Kidney epithelial cell (primary cell): ENCODE measurements around the gene MGLL. TPM values are rescaled to one million over a fixed set of nuclear protein-coding genes. Genes with fewer than 3 reads are reported as not detected.

ENCODE experiments used
- DNase-seq: peaks from one replicate; pipeline ENCODE4 v3.0.0-alpha.2; 2010; ENCODE audit warnings: low read depth
- H3K27me3 ChIP-seq: 2 replicates; pipeline ENCODE4 v1.6.0; 2011; ENCODE audit warnings: low read length; ENCODE audit not compliant: control insufficient read depth, insufficient read depth
- H3K36me3 ChIP-seq: 2 replicates; pipeline ENCODE4 v1.5.1; 2011; ENCODE audit warnings: low read length; ENCODE audit not compliant: control insufficient read depth, insufficient read depth
- H3K4me3 ChIP-seq: 2 replicates; pipeline ENCODE4 v1.5.1; 2011; ENCODE audit warnings: low read depth, mild to moderate bottlenecking, control low read depth, low read length
- total RNA-seq: library from RNA; depleted of rRNA; stranded (reverse); fragments of >200 nt; gene quantifications from 2 replicates; pipeline ENCODE4 v1.2.3, GENCODE V29; 2015
- TF ChIP-seq, protein P1 (sequence below): IDR thresholded peaks from 2 replicates; pipeline ENCODE4 v1.5.1; 2011; ENCODE audit warnings: mild to moderate bottlenecking, moderate library complexity, low read length, control low read depth, inconsistent platforms; ENCODE audit not compliant: insufficient read depth, poor library complexity, severe bottlenecking

MGLL gene
- total RNA-seq: 71.8 and 76.3 TPM in 2 replicates

DNA sequence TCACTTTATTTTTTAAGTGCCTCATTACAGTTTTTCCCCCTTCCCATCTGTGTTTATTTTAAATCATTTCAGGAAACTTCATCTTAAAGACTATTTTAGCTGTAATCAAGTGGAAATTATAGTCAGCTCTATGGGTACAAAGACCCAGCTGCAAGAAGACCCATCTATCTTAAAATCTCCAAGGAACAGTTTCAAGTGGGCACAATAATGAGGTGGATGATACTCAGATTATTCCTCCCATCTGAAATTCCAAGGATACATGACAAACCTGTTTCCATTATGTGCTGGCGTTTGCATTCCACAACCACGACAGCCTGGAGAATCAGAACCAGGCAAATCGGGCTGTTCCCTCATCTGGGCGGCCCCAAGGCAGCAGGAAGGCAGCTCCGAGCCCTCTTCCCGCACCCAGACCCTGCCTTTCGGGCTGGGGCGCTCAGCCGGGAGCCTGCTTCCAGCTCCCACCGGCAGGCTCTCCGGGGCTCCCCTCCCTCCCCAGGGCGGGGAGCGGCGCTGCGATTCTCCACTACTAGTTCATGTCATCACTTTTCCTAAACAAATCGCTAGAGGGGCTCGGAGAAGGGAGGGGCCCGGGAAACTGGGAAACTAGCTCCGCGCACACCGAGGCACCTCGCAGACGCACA is at the start of gene MGLL:
Gene MGLL (minus strand): TSS at position 475 of the 641 bp plus-strand sequence. CDS start 197 bp downstream, at position 278.
- Histone ChIP-seq H3K27me3 (no peaks in the 10 kb centered on the region), H3K4me3 (peak within 1 kb of the TSS; percentile 52), H3K36me3 (no peaks in the 10 kb centered on the region)
- TF ChIP-seq, protein P1, sequence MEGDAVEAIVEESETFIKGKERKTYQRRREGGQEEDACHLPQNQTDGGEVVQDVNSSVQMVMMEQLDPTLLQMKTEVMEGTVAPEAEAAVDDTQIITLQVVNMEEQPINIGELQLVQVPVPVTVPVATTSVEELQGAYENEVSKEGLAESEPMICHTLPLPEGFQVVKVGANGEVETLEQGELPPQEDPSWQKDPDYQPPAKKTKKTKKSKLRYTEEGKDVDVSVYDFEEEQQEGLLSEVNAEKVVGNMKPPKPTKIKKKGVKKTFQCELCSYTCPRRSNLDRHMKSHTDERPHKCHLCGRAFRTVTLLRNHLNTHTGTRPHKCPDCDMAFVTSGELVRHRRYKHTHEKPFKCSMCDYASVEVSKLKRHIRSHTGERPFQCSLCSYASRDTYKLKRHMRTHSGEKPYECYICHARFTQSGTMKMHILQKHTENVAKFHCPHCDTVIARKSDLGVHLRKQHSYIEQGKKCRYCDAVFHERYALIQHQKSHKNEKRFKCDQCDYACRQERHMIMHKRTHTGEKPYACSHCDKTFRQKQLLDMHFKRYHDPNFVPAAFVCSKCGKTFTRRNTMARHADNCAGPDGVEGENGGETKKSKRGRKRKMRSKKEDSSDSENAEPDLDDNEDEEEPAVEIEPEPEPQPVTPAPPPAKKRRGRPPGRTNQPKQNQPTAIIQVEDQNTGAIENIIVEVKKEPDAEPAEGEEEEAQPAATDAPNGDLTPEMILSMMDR: no peak
- DNase-seq: no peak

DNA sequence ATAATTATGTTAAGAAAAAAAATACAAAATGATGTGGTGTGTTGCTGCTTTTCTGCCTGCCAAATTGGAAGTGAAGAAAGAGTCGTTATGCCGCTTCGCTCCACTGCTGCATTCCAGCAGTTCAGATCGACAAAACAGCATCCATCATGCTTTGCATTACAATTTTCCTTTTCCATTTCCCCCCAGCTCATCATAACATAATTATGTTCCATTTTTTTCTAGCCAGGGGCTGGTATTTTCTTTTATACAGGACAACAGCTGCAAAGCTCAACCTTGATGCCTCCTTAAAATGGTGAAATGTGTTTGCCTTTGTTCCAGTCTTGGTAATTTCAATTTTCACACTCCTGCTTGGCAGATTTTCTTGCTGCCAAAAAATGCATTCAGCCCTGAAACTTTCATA is 47.8 kb upstream of the MGLL start:
- H3K27me3 ChIP-seq: no peaks in the 10 kb centered on the region
- TF ChIP-seq, protein P1: no peak
- H3K36me3 ChIP-seq: no peaks in the 10 kb centered on the region
- H3K4me3 ChIP-seq: no peak overlapping the region
- DNase-seq: no peak

DNA sequence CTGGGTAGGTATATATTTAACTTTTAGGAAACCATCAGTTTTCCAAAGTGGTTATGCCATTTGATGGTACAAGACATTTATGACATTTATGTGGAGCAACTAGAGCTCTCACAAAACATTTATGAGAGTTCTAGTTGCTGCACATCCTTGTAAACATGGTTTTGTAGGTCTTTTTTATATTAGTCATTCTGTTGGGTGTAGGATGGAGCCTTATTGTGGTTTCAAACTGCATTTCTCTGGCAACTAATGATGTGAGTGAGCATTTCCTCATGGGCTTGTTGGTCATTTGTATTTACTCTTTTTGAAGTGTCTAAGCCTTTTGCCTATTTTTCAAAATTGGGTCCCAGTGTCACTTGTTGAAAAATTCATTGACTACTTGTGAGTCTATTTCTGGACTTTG is 45.7 kb upstream of the MGLL start:
- Histone ChIP-seq H3K27me3 (no peaks in the 10 kb centered on the region), H3K4me3 (no peak overlapping the region), H3K36me3 (no peaks in the 10 kb centered on the region)
- TF ChIP-seq, protein P1: no peak
- DNase-seq: no peak

DNA sequence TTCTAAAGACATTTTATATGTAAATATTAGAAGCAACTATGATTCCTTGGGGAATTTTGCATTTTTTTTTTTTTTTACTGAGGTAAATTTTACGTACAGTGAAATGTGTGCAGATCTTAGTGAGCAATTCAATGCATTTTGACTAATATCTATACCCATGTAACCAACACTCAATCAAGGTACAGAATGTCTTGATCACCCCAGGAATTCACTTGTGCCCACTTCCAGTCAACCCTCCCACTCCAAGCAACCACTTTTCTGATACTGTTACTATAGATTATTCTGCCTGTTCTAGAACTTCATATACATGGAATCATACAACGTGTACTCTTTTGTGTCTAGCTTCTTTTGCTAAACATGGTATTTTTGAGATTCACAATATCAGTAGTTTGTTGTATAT is 45.1 kb upstream of the MGLL start:
- no peak for DNase-seq
- TF ChIP-seq, protein P1: no peak
- H3K36me3 ChIP-seq: no peaks in the 10 kb centered on the region

DNA sequence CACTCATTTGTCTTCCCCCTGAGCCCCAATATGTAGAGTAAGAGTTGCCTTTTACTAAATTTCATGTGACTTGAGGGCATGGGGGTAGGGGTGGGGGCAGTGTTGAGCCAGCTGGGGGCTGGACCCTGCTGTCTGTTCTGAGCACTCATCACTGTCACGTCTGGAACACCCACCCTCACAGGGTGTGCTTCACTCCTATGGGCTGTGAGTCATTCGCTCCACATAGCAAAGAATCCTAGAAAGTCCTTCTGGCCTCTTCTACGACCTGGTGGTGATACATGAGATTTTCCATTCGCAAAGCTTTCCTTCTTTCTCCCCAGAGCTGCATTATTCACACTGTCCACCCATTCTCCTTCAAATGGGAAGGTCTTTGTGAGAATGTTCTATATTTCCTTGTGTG is 43.6 kb upstream of the MGLL start:
- Histone ChIP-seq H3K4me3 (no peak overlapping the region), H3K36me3 (no peaks in the 10 kb centered on the region), H3K27me3 (no peaks in the 10 kb centered on the region)
- TF ChIP-seq, protein P1: peak; percentile 7
- no peak for DNase-seq

More for the DNA sequence above, 45.1 kb upstream of the MGLL start:
- Histone ChIP-seq H3K4me3 (no peak overlapping the region), H3K27me3 (no peaks in the 10 kb centered on the region)

DNA sequence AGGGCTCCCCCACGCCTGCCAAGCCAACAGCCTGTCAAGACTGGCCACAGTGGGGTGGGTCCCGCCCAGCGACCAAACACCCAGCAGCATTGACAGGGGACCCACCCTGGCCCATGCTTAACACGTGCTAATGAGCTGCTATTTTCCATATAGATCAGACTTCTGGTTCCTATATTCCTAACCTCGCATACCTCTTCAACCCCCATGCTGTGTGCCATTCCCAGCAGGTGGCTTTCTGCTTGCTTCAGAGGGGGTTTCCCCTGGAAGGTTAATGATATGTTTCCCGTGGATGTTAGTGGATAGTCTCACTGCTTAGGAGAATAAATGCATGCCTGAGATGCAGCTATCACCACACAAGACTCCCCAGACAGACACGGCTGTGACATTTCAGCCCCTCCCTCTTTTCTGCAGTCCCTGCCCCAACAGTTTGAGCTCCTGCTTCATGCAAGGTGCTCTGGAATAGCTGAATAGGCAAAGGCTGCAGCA is 37.9 kb upstream of the MGLL start:
- no peak for DNase-seq

More for the DNA sequence above, 37.9 kb upstream of the MGLL start:
- TF ChIP-seq, protein P1: no peak
- no peaks in the 10 kb centered on the region for H3K27me3 ChIP-seq
- no peak overlapping the region for H3K4me3 ChIP-seq
- H3K36me3 ChIP-seq: no peaks in the 10 kb centered on the region
